AML-193 (cell line): ENCODE measurements around the gene LRP5.

Source experiments
- DNase-seq, 2 experiments: peaks; one replicate each; lab custom pipeline; 2025; lab: John Stamatoyannopoulos, UW

Gene LRP5

DNA sequence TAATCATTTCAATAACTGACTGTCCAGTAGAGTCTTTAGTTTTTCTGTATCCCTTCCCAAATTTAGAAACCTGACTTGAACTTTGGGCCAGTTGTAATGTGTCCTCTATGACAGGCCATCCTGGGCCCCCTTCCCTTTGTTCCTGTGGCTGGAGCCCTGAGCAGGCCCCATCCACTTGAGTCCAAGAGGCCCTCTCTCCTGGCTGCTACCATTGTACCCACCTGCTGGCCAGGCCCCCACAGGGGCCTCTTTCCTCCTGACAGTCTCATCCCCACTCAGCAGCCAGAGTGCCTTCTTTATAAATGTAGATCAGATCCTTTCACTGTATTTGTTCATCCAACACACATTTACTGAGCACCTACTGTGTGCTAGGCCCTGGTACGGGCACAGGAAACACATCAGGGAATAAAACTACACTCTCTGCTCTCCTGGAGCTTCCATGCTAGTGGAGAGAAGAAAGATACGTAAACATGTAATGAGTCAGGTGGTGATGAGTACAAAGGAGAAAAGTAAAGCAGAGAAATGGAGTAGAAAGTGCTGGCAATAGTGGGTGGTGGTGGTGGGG is 2.7 kb upstream of the LRP5 start:
- no peak for DNase-seq

DNA sequence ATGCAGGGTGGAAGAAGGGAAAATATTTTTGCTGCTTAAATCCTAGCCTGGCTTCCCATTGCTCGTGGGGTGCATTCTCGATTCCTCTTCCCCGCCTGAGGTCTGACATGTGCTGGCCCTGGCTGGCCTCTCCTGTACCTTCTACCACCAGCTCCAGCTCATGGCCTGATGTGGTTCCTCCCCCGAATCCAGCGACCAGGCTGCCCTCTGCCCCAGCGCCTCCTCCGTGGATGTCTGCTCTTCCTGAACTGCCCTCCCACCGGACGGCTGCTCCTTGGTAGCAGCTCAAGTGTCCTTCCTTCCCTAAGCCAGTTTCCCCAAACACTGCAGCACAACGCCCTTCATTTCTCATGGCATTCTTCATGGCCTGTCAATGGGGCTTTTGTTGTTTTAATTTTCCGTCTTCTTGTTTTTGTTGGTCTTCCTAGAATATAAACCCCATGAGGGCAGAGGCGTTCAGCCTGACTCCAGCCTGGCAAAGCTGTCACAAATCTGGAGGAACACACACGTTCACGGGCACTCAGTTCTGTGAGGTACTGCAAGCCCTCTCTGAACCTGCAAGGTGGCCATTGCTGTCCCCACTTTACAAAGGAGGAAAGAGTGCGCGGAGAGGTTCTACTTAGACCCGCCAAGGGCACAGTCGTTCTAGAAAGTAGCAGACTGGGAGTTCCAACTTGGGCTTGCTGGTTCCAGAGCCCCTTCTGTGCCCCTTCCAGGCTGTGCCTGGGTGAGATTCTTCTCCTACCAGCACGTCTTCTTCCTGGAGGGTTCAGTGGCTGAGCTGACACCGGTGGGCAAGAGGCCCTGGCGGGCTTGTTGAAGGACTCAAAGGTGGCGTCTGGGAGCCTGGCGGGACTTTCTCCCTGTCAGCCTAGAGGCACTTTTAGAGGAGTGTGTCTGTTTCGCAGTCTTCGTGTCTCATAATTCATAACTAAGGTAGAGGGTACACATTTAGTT is 953 bp upstream of the LRP5 start:
- no peak for DNase-seq

DNA sequence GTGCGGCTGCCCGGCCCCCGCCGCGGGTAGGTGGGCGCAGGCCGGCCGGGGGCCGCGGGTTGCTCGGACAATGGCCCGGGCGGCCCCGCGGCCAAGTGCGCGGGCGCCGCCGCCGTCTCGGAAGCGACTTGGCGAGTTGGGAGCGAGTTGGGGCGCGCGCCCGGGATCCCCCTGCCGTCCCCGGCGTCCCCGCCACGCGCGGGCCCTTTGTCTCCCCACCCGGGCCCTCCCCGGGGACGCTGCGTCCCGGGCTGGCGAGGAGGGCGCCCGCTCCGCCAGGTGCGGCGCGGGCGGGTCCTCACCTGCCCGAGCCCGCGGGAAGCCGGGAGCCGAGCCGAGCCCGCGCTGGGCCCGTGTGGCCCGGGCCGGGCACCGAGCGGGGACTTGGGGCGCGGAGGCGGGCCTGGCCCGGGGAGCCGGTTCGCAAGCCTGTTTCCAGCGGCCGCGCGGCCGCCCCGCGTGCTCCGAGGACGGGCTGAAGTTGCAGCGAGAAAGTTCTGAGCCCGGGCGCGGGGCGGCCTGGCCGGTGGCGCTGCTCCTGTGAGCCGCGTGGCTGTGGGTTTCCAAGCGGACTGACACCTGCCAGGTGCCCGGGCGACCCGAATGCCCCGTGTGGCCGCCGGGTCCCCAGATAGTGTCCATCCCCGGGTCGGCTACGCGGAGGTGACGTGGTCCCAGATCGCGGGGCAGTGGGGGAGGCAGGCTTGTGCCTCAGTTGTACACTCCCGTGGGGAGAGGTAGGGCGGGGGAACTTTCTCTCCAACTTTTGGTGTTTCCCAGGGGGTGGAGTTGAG is 586 bp downstream of the LRP5 start:
- DNase-seq = no peak

DNA sequence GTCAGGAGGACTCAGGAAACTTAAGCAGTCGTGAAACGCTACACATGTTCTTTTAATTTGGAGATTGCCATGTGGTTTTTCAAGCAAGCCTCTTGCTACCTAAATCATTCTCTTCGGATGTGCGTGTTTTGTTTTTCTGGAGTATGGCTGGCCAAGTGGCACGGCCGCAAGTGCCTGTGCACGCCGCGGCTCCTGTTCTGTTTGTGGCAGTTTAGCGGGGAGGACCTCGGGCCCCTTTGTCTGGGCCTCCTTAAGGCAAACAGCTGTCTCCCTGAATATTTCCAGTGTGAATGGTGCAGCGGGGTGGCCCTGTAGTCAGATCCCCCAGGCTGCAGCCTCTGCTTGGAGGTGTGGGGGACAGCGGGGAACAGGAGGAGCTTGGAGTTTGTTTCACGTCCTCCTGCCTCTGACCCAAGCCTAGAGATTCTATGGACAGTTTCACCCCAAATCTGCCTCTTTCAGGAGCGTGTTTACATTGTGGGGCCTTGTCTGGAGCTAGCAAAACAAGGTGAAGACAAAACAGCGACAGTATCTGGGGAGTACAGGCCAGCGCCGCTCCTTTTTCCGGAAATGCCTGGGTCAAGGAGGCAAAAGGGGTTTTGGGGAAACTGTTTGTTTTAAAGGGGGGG is 1.3 kb downstream of the LRP5 start:
- no peak for DNase-seq

DNA sequence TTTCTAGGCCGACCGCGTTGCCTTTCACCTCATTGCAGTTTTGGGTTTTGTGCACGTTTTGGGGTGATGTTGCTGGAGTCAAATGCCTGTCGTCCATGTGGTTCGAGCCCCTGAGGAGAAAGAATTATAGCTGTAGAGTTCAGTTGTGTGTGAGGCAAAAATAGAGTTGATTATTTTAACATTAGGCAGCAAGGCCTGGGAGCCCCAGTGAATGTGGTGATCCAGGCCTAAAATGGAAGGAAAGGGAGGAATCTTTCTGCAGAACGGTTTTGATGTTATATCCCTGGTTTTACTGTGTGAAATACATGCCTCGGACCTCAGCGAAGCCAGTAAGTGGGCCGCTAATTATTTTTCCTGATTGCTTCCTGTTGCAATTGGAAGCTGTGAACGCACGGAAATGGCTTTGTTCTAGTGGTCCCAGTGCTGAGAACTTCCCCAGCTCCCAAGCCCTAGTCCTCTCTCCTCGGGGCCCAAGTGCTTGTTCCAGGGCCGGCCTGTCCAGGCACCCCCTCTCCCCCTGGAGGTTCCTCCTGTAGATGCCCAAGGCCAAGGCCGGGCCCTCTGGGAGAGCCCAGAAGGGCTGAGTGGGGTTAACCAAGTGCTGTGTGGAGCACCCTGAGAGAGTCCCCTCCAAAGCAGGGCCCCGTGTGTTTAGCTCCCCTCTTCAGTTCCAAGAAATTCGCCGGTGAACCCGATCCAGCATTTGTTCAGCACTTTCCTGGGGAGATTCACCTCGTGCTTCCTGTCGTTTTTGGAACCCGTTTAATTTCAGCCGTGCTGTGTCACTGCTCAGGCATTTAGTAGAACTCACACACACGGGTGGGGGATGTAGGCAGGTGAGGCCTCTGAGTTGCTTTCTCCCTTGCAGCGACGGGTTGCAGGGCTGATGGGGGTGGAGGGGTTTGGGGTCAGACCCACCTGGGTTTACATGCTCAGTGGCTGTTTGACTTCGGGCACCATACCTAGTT is 2.1 kb downstream of the LRP5 start:
- no peak for DNase-seq

DNA sequence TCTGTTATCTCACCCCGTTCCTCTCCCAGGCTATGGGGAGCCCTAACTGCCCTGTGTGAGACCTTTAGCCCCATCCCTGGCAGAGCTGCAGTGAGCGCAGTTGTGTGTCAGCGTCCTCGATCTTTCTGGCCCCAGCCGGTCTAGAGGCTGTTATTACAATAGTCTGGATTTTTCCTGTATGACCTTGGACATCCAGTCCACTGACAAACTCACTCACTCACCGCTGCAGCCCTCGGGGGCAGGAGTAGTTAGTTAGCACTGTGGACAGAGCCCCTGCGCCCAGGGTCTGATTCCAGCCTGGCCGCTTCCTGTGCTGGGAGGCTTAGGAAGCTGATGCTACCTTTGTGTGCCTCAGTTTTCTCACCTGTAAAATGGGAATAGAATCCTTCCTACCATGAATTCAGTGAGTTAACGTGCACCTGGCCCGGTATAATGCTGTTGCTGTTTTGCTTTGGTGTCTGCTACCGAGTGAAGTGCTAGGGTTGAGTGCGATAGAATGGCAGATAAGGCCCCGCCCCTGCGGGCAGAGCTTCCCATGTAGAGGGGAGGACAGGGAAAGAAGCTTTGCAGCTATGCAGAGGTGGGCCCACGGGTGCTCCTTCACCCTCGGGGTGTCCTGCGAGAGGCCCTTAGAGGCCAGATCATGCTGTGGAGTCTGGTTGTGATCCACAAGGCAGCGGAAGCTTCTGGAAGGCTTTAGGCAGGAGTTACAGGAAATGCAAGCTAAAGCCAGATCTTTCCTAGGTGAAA is 3.0 kb downstream of the LRP5 start:
- DNase-seq = no peak

DNA sequence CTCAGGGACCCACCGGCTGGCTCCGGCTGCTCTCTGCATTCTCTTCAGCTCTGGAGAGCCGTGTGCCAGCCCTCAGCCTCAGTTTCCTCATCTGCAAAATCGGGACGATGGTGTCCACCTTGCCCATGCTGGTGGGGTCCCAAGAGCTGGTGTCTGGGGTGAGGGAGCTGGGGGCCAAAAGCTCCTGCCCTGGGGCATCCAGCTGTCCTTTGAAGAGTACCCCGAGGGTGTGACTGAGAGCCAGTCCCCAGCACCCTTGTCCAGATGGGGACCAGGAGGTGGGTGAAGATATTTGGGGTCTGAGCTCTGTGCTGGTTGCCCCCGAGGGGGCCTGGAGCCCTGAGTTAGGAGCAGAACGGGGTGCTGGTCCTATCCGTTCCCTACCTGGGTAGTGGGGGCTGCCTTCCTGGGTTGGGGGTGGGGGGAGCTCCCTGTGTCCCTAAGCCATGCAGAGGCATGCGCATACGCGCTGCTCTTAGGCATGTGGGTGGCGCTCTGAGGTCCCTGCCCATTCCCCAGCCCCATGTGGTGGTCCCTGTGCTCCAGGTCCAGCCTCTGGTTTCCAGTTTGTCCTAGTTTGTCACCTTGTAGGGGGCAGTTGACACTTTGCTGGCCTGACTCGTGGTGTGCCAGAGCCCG is 4.9 kb downstream of the LRP5 start:
- no peak for DNase-seq

DNA sequence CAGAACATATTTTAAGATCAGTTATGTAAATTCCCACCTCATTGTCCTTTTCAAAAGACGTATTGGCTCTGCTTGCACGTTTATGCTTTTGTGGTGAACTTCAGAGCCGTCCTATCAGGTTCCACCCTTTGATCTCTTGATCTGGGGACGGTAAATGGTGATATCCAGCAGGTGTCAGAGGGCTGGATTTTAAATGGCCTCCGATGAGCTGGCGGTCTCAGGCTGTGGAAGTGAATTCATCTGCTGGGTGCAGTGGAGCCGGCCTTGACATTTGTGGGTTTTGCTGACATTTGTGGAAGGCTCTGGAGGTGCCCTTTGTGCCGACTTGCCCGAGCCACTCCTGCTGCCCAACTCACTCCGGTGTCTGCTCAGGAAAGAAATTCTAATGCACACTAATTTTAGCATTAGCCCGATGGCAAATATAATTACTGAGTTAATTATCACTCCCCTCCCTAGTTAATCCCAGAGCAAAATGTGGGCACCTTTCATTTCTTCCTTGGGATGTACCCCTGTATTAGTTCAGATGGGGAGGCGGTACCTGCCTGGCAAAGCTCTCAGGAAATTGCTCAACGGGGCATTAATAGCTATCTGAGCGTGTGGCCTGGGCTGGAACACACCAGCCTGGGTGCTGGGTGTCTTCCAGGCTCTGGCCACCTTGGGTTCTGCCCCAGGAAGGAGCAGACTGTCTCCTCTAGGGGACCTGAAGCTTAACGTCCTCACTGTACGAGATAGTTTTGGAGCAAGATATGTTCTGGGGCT is 9.1 kb downstream of the LRP5 start:
- no peak for DNase-seq

DNA sequence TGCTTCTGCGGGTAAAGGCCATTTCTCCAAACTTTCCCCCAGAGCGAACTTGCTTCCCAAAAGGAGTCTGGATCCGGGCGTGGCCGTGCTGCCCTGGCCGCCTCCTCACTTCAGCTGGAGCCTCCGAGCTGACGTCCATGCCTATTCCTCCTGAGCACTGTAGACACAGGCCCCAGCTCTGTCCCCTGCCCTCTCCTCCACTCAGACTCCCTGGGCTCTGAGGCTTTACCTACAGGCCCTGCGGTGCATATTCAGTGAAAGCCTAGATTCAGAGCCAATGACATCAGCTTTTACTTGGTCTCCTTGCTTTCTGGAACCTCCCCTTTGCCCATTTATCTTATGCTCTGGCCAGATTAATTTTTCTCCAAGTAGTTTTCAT is 9.7 kb downstream of the LRP5 start:
- no peak for DNase-seq

DNA sequence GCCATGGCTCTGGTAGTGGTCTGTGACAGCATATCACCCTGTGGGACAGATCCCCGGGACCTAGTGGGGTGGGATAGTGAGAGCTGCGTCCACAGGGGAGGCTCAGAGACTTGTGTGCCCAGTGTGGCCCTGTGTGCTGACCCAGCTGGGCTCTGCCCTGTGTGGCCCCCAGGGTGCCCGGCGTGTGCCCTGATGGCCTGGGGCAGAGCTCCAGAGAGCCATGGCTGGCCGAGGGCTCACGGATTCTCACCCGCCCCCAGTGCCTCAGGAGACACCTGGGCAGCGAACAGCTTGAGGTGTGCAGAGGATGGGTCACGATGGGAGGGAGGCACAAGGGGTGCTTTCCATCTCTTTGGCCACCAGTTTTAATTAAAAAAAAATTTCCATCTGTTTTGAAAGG is 11.8 kb downstream of the LRP5 start:
- DNase-seq = no peak

DNA sequence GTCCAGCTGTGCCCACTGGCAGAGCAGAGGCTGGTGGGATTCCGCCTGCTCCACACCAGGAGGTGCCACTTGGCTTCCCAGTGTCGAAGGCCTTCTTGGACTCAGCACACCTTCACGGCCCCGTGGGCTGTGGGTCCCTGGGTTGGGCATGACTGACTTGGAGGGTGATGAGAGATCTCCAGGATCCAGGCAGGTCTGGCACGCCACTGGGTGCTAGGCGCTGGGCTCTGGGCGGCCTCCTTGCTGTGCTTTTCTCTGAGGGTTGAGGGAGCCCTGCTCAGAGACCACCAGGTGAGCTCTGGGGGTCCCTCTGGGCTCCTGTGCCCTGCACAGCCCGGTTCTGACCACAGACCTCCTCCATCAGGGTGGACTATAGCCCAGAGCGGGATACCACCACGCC is 12.3 kb downstream of the LRP5 start:
- no peak for DNase-seq

DNA sequence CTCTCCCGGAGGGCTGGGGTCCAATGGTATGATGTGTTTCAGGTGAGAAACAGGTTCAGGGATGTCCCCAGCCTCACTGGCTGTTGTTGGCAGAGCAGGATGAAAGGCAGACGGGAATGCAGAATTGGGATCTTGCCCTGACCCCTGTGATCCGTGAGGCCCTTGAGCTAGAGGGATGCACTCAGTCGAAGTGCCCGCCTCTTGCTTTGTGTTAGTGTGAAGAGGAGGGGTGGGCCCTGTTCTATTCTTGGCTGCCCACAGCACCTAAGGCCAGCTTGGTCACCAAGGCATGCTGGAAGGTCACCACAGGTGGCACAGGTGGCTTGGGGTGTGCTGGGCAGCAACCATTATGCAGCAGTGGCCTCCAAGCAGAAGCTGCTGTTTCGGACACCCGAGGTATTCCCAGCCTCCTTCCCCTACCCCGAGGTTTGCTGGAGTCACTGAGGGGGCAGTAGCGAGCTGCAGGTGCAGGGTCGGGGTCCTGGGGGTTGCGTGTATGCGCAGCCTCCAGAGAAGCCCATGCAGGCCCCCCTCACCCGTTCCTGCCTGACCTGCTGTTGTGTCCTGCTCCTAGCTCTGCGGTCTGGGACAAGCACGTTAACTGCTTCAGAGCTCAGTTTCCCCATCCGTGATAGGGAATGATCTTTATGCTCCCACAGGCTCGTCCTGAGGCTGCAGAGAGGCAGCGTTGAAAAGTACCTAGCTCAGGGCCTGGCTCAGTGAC is 13.0 kb downstream of the LRP5 start:
- no peak for DNase-seq

DNA sequence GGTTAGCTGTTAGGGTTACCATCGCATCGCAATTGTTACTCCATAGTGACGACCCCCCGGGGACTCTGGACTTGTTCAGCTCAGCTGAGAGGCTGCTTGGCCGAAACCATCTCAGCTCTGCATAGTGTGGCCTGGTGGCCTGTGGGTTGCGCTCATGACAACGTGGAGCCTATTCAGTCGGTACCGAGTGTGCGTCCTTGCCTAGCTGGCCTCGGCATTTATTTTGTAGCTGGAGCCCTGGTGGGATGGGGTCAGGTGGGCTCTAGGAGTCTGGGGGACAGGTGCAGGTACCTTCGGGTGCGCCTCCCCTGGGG is 13.5 kb downstream of the LRP5 start:
- no peak for DNase-seq

DNA sequence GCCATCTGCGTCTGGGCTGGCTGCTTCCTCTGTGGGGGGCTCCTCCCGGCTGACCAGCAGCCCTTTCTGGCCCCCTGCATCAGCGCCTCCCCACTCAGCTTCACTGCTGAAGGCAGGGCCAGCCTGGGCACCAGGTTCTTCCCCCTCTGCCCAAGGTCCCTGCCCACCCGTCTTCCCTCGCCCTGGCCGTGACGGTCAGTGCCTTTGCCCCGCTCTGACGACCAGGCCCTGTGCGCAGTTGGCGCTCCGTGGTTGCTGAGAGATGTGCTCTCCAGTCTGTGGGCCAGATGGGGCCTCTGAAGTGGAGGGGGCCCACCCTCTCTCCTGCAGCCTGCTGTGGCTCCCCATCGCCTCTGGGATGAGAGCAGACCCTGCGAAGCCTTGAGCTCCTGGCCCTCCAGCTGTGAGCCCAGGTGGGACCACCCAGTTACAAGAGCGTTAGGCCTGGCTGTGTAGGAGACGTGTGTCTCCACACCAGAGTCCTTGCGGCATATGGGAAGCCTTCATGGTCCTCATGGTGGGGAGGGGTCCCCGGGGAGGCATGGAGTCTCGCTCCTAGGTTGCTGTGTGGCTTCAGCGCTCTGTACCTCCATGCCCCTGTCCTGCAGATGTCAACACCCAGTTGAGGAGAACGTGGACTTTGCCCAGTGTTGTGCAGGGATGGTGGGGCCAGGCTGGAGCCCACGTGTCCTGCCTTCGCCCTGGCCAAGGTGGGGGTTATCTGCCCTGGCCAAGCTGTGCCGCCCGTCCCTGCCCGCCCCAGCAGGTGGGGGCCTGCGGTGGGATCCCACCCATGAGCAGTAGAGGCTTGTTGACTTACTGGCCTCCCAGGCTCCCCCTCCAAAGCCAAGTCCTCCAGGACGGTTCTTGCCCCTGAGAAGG is 14.2 kb downstream of the LRP5 start:
- DNase-seq = no peak

DNA sequence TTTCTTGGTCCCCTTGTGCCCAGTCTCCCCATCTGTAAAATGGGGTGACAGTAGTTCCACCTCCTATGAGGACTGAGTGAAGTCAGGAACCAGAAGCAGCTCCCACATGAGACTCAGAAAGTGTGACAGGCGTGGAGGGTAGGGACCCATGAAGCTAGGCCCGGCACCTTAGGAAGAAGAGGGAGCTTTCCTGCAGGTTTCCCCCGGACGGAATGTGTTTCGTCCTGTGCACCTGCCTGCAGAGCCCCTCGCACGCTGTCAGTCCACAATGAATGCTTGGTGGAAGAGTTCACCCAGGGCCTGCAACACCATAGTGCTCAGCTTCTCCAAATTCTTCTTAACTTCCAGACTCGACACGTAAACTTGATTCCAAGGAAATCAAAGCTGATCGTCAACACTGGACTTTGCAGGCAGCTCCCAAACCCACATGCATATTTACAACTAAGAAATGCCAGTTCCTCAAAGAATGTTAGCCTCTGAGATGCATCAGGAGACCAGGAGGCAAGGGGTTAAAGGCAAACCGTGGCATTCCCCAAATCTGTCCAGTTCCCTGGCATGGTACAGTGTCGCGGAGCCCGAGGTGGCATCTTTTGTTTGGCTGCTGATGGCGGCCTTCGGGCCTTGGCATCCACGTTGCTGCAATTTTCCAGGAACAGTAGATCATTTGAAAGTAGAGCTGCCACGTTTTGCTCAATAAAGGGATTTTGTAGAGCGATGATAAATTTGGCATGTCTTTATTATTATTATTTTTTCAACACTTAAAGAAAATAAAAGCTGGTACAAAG is 15.4 kb downstream of the LRP5 start:
- no peak for DNase-seq

DNA sequence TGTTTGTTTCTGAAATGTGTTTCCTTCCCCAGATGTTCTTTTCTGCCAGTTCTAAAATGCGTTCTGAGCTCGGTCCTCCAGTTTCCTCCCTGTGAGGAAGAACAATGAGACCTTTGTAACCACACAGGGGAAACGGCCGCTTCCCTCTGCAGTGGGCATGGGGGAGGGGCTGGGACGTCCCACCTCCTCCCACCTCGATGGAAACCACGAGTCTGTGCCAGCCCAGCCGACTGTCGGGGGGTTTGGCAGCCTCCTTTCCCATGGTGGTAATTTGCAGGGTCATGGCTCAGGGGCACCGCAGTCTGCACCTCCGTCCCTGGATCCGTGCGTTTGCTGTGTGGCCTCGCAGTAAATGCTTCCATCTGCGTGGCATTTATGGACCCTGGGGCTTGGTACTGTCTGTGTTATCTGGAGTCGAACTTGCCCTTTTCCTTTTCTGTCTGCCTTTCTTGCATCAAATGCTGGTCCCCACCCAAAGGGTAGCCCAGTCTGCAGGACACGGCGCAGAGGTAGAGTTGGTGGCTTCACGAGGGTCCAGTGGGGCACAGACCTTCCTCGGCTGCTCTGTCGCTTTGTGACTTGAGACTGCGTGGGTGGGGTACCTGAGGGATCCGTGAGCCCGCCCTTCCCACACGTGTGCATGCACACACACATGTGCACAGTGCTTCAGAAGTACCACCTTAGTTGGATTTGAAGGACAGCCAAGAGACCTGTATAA is 16.1 kb downstream of the LRP5 start:
- DNase-seq = peak; percentile 7 to 13
